Measurements from ENCODE around the gene LCE1C.

LCE1C gene

DNA sequence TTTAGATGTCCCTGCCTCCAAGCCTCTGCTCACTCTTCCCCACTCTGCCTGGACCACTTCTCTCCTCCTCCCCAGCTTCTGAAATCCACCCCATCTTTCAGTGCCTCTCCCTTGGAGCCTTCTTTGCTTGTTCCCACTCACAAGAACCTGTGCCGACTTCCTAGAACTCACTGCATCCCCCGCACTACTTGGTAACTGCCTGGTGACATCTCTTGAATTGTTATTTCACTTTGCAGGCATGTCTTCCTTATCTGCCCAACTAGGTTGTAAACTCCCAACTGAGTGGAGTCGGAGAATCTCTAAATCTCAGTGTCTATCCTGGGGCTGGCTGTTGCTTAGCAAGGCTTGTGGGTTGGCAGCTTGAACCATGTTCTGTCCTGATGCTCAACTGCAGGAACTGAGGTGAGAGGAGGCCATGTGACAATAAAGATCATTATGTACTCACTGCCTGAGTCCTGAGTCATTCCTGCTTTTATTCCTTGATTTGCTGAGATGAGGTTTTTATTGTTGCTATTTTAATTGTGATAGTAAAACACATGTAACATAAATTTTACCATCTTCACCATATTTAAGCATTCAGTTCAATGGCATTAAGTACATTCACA, 44.7 kb downstream of the LCE1C start:
- H3K4me3 ChIP-seq (ENCODE audit: low read depth, low read length): no peak overlapping the region
- TF ChIP-seq, protein P1, sequence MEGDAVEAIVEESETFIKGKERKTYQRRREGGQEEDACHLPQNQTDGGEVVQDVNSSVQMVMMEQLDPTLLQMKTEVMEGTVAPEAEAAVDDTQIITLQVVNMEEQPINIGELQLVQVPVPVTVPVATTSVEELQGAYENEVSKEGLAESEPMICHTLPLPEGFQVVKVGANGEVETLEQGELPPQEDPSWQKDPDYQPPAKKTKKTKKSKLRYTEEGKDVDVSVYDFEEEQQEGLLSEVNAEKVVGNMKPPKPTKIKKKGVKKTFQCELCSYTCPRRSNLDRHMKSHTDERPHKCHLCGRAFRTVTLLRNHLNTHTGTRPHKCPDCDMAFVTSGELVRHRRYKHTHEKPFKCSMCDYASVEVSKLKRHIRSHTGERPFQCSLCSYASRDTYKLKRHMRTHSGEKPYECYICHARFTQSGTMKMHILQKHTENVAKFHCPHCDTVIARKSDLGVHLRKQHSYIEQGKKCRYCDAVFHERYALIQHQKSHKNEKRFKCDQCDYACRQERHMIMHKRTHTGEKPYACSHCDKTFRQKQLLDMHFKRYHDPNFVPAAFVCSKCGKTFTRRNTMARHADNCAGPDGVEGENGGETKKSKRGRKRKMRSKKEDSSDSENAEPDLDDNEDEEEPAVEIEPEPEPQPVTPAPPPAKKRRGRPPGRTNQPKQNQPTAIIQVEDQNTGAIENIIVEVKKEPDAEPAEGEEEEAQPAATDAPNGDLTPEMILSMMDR (IDR thresholded peaks at IDR 0.05; ENCODE audit: borderline replicate concordance, insufficient read depth, low read depth, low read length): no peak

DNA sequence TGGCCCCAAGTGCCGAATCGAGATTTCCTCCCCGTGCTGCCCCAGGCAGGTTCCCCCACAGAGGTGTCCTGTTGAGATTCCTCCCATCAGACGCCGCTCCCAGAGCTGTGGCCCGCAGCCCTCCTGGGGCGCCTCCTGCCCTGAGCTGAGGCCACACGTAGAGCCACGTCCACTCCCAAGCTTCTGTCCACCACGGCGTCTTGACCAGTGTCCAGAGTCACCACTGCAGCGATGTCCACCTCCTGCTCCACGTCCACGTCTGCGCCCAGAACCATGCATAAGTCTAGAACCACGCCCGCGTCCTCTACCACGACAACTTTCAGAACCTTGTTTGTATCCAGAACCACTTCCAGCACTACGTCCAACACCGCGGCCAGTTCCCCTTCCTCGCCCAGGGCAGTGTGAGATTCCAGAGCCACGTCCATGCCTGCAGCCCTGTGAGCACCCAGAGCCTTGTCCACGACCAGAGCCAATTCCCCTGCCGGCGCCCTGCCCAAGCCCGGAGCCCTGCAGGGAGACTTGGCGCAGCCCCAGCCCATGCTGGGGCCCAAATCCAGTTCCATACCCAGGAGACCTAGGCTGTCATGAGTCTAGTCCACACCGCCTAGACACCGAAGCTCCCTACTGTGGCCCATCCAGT, 45.8 kb downstream of the LCE1C start:
- no peak overlapping the region for H3K4me3 ChIP-seq (ENCODE audit: low read depth, low read length)
- TF ChIP-seq, protein P1 (IDR thresholded peaks at IDR 0.05; ENCODE audit: borderline replicate concordance, insufficient read depth, low read depth, low read length): no peak

DNA sequence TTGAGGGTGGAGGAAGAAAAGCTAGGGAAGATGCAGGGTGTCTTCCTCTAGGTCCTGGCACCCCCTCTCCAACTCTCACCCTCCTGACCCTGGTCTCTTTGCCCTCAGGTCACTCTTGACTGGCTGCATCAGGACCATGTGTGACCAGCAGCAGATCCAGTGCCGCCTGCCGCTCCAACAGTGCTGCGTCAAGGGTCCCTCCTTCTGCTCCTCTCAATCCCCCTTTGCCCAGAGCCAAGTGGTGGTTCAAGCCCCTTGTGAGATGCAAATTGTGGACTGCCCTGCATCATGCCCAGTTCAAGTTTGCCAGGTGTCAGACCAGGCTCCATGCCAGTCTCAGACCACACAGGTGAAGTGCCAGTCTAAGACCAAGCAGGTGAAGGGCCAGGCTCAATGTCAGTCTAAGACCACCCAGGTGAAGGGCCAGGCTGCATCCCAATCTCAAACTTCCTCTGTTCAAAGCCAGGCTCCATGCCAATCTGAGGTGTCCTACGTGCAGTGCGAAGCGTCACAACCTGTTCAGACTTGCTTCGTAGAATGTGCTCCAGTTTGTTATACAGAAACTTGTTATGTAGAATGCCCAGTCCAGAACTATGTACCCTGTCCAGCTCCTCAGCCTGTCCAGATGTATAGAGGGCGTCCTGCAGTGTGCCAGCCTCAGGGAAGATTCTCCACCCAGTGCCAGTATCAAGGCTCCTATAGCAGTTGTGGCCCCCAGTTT, 46.8 kb downstream of the LCE1C start:
- no peak overlapping the region for H3K4me3 ChIP-seq (ENCODE audit: low read depth, low read length)
- TF ChIP-seq, protein P1 (IDR thresholded peaks at IDR 0.05; ENCODE audit: borderline replicate concordance, insufficient read depth, low read depth, low read length): no peak

DNA sequence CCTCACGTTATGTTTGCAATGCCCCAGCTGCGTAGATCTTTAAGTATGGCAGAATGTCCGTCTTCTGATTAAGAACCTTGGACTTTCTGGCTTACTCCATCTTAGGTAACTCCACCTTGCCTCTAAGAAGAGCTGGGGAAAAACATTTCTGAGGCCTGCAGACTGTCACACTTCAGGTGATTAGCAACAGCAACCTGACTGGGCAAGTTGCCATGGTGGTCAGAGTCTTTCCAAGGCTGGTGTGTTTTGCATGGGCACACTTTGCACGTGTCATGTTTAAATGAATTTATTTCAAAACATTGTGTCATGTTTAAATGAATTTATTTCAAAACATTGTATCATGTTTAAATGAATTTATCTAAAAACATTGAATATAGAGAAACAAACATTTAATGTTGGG, 47.8 kb downstream of the LCE1C start:
- TF ChIP-seq, protein P1 (IDR thresholded peaks at IDR 0.05; ENCODE audit: borderline replicate concordance, insufficient read depth, low read depth, low read length): no peak
- no peak overlapping the region for H3K4me3 ChIP-seq (ENCODE audit: low read depth, low read length)

DNA sequence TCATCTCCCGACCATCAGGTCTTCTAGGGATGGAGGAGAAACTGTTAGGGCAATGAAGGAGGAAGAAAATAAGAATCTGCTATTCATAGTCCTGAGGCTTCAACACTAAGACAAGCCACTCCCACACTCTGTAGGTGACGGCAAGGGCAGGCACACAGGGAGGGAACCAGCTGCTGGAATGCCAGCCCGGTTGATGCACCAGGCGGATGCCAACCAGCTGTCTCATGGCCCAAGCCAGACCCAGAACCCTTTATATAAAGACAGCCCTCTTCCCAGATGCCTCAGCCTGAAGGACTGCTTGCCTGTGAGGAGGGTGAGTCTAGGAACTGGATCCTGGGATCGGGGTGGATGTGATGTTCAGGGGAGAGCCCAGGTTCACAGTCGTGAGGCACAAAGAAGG, 48.7 kb downstream of the LCE1C start, which contains the start of gene KPRP:
TSS of gene KPRP (plus strand) at position 279 of the 400 bp plus-strand sequence. CDS start 1,564 bp downstream, outside the sequence.
- TF ChIP-seq, protein P1 (IDR thresholded peaks at IDR 0.05; ENCODE audit: borderline replicate concordance, insufficient read depth, low read depth, low read length): no peak
- H3K4me3 ChIP-seq (ENCODE audit: low read depth, low read length): no peak within 1 kb of the TSS

DNA sequence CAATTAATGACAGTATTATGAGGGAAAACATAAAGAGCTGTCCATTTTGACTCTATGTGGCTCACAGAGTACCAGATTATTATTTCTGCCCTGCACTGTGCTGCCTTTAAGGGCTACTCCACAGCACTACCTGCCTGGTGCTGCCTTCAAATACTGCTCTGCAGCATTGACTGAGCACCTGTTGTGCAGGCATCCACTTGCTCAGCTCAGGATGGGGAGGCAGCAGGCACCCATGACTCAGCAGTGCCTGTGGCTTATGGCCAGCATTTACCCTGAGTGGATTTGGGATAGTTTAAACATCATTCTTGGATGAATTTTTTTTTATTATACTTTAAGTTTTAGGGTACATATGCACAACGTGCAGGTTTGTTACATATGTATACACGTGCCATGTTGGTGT, 49.6 kb downstream of the LCE1C start:
- TF ChIP-seq, protein P1 (IDR thresholded peaks at IDR 0.05; ENCODE audit: borderline replicate concordance, insufficient read depth, low read depth, low read length): no peak

More for the DNA sequence above, 49.6 kb downstream of the LCE1C start:
- H3K4me3 ChIP-seq (ENCODE audit: low read depth, low read length): no peak overlapping the region

All from GM12875 (cell line).